NCI-H460 (cell line): ENCODE measurements around the gene CDK14. TPM values are rescaled to one million over a fixed set of nuclear protein-coding genes. Genes with fewer than 3 reads are reported as not detected.

Experiments
- DNase-seq: peaks from one replicate; pipeline ENCODE4 v3.0.0-alpha.2; 2016; ENCODE audit warnings: low read depth; ENCODE audit errors: extremely low read depth
- total RNA-seq: library from RNA; depleted of rRNA; stranded (reverse); fragments of >200 nt; shearing (Covaris generic); gene quantifications from 2 replicates; pipeline ENCODE4 v1.2.3, GENCODE V29; 2014

CDK14 gene
- total RNA-seq, 1 experiment from 2014 or later, result 0.94 TPM

DNA sequence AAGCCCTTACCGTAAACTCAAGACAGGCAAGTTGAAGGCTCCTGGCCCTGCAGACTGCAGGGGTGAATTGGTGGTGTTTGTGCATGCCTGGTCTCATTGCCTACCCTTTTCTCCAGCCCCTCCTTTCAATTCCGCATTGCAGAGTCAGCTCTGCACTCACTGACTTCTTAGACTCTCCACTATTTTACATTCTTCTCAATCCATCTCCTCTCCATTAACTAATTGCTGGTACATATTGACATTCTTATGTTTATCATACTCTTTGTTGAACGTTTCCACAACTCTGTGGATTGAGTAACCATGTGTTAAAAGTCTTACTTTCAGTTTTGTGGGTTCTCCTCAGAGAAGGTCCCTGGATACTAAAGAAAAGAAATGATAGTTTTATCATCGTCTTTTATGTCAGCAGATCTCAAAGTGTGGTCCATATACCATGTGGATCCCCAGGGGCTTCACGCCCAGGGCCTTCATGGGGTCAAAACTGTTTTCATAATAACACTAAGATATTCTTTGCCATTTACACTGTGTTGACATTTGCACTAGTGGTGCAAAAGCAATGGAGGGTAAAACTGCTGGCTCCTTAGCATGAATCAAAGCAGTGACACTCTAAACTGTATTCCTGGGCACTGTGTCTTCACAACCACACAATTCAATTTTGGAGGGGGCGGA lies 532.7 kb downstream of the CDK14 start:
- no peak for DNase-seq

DNA sequence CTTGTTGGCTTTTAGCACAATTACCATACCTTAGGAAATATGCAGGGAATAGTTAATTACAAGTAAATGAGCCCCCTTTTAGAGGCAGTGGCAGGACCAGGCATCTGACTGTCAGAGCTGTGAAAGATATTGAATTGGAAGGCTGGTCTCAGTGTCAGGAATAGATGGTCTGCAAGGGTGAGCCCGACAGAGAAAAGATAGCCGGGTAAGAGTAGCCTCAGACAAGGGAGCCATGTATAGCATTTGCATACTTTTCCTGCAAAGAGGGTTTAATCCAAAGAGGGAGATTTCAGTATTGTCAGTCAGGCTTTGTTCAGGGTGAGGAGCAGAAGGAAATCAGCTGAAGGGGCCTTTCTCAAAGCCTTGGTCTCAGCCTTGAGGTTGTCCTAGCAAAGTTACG lies 539.2 kb downstream of the CDK14 start:
- no peak for DNase-seq

DNA sequence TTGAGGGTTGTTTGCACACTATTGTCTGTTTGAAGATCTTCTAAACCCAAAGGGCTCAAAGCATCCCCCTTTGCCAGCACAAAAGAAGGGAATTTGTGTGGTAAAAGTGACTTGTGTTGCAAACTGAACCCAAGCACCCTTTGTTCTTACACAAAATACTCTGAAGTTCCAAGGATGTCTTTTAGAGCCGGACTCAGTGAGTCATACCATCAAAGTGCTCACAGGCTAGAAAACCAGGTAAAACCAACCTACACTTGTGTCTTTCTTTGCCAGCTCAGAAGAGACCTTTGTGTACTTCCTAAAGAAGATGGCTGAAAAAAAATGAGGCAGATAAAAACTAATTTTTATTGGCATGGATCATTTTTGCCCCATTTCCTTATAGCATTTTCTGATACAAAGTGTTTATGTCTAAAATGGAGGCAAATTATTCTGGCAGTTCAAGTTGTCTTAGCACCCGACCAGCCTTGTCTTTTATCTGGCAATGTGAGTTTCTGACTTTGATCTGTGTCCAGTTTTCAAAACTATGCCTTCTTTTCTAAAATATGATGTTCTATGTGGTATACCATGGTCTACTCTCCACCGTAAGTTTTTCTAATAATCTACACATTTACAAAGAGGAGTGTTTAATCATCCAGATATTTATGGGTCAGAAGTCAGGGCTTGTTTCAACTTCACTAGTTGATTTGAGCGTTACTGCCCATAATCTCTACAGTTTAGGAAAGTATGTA lies 539.7 kb downstream of the CDK14 start:
- DNase-seq, result no peak

DNA sequence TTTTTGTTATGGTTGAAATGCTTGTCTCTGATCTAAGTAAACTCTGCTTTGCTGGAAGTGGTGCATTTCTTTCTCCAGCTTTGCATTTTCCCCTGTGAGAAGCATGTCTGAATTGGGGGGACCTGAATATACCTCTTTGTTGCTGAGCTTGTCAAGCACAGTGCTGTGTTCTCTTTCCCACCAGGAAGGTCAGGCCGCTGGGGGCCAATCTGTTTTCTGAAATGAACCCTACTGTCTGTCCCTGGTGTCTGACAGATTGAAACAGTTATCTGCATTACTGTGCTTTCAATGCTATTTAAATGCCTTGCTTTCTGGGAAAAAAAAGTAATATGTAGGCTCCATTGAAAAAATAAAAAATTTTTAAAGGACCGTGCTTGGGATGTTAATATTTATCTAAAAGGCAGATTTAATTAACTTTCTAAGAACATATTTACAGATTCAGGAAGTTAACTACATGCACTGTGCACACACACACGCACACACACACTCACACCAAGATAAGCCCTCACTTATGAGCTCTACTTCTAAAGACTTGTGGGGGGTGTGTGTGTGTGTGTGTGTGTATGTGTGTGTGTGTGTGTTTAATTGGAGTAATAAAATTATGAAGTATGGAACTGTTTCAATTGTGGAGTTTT lies 541.1 kb downstream of the CDK14 start:
- DNase-seq, result no peak

DNA sequence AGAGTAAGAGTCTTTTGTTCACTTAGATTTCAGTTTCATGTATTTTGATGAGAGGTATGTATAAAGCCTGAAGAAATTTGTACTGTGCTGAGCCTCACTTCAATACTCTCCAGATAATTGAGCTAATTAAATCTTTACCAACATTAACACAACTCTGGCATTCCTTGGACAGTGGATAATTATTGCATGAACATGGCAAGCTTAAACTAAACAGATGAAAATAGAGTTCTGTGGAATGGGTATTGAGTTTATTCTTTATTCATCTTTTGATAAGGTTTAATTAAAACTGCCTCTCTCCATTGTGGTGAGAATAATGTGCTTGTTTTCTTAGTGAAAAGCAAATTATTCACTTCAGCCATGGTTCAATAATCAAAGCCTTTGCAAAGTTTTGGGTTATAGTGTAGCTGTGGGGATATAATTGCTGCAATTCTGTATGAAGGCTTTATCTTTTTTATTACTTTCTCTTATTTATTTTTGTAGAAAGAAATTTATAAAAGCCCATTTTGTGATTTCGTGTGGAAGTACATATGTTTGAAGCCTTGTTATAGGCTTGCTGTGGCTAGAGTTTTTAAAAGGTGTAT lies 541.8 kb downstream of the CDK14 start:
- no peak for DNase-seq

GRCh38 chr7:91140286-91140685 lies 544.2 kb downstream of the CDK14 start:
- no peak for DNase-seq

GRCh38 chr7:91140982-91141381 lies 544.9 kb downstream of the CDK14 start:
- DNase-seq, result no peak

DNA sequence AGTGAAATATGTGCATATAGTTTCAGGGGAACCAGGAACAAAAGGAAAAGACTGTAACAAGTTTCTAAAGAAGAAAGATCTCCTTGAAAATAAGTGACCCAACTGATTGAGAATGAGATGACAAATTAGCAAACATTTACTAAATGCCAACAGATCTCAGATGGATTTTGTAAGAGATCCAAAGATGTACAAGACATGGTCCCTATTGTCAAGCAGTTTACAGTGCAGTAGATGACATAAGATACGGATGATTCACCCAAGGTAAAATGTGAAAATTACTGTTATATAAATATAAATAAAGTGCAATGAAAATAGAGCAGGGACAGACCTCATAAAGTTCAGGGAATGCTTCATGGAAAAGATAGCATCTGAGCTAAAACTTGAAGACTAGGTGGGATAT lies 546.6 kb downstream of the CDK14 start:
- no peak for DNase-seq

DNA sequence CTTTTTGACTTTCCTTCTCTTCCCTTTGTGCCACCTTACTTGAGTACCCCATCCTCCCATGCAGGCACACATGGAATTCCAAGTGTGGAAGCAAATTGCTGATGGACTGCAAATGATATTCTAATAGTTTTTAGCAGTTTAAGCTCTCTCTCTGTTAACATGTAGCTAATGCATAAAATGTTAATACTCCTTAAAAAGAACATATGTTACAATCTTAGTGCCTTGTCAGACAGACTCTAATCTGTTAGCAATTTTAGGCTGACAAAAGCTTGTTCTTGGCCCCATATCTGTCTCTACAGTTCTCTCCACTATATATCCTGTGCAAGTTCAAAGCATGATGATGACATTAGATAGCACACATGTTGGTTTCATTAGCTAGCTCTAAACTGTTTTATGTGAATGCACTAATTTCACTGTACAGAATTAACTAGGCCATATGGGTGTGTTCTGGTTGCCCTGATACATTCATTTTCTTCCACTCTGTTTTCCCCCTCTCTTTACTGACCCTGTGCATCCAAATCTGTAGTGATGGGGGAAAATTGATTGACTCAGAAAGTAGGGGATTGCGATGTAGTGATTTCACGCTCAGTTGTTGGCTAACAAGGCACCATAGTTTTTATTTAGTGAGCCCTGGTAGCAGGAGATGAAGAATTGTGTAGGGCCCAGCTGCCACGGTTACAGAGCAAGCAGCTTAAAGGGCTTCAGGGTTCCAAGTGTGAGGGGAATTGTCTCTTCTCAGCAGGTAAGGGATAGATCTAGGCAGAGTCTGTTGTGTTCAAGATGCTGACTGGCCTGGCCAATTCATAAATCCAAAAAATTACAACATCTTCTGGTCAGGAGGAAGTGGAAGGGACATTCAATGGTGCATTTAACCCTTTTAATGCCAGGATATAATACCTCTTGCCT lies 553.5 kb downstream of the CDK14 start:
- no peak for DNase-seq

- no peak for DNase-seq
Observed at GRCh38 chr7:91151916-91152315, 555.8 kb downstream of the CDK14 start.

DNA sequence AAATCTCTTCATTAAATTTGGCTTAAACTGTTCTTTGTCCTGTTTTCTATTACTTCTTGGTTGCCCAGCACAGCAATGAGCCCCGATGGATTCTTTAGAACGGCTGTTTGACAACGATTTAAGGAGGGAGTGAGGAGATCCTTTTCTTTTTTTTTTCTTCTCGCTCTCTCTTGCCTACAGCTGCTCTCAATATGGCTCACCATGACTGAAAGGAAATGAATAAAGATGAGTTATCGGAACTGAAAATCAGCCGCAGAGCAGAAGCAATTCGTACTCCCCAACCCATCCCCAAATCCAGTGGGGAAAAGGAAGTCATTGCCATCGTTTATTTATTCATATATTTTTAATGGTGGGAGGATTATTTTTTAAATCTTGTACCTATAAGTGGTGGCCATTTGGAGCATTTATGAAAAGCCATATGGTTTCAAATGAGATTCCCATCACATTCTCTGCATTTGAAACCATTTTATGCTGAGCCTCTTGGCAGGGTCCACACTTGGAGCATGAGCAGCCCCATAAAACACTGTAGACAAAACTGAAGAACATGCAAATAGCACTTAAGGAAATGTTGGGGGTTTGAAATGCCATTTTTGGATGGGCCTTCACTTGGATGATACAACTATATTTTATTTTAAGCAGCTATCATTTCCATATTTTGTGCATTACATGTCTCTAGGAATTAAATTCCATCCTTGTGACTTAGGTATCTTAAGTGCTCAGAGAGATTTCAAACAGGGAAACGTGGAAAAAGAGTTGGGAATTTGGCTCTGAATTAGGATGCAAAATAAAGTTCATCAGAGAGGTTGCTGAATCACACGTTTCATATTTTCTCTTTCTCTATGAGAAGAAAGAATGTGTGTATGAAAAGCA lies 560.4 kb downstream of the CDK14 start:
- no peak for DNase-seq

DNA sequence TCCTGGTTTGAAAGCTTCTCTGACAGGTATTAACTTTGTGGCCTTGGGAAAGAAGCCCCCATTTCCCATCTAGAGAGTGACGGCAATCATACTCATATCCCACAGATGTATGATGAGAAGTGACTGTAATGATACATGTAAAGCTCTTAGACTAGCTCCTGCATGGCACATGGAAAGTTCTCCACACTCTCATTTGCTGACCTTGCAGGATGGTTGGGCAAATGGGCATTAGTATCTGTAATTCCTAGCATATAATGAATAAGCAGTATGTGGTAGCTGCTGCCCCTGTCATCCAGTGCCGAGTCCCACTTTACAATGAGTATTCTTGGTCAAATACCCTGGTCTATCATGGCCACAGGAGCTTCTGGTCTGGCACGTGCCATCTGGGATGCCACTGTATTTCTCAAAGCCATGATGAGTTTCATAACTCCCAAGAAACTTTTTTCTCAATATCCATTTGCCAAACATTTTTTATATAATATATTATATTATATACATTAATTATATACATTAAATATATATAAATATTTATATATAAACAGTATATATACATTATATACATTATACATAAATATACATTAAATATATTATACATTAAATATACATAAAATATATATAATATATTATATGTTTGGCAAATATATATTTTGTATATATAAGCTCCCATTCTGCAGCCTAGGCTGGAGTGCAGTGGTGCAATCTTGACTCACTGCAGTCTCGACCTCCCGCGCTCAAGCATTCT lies 561.6 kb downstream of the CDK14 start:
- DNase-seq, result no peak

DNA sequence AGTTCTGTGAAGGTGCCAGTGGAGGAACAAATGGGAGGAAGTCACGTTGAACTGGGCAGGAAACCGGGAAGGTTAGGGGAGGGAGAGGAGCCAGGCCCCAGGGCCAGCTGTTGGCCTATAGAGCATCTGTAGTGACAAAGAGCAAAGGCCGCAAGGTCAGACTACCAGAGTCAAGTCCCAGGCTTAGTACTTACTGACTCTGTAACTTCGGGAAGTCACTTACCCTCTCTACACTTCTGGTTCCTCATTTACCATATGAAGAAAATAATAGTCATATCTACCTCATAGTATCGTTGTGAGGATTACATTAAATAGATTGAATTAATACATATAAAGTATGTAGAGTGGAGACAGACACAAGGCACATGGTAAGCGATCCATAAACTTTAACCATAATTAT lies 566.3 kb downstream of the CDK14 start:
- no peak for DNase-seq

GRCh38 chr7:91164506-91164905 lies 568.4 kb downstream of the CDK14 start:
- no peak for DNase-seq

- DNase-seq, result no peak
Observed at GRCh38 chr7:91165006-91165845, 569.1 kb downstream of the CDK14 start.

DNA sequence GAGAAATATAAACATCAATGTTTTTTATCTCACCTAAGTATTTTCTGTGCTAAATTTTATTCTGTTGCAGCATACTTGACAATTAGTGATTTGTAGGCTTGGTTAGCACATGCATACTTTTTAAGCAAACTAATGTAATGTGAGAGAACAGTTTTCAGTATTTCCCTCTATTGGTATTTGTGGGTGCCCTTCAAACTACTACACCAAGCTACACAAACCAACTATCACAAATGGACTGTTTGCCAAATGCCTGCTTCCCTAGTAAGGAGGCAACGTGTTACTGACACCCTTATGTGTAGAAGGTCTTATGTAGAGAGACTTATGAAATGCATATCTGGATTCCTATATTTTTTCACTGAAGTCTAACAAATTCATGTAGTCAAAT lies 569.7 kb downstream of the CDK14 start:
- no peak for DNase-seq

DNA sequence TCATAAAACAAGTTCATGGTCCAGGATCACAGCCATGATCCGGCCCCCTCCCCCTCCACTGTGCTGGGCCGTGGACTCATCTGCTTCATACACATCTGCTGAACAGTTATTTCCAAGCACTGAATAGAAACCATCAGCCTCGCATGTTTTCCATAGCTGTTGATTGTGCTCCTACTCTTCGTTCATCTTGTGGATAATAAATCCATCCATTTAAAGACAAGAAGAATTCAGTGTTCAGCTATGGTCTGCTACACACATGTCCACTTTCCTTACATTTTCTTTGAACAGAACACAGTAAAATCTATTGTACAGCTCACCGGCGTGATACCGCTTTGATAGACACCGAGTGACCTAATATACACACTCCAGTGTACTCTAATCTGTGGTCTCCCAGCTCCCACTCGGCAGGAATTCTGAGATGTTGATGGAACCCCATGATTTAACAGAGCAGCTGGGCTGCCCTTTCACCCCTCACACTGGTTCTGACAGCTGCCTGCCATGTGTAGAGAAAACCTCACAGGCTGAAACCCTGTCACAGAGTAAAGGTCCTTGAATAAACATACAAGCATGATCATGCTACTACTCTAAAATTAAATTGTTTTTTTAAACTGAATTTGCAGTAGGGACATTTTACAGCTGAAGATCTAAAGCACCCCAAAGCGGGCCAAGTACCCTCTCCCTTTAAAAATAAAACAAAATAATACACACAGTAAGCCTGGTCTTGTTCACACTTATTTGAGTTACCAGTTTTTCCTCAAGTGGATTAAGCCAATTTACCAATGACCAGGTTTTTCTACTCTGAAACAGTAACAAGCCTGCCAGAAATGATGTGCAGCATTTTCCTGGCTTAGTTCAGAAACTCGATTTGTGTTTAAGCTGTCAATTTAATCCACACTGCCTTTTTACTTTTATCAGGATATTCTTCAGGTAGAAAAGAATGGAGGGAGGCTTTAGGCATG lies 573.0 kb downstream of the CDK14 start:
- DNase-seq, result no peak
